SK-N-SH treated with all-trans-retinoic acid at 6 μM for 48 hours (cell line): Measurements from ENCODE around the gene XBP1.

Experiments
- ATAC-seq: fragments of 200-7000 bp; cut with Tn5 transposase; 3 replicates; pipeline ENCODE4 v1.9.1; 2020; ENCODE audit warnings: mild to moderate bottlenecking, moderate library complexity
- ARNTL ChIP-seq: fragments of 450-650 bp; formaldehyde crosslinking; IDR thresholded peaks from 2 replicates; pipeline ENCODE4 v1.5.0; 2020; ENCODE audit warnings: low read depth, mild to moderate bottlenecking, moderate library complexity, borderline replicate concordance
- BACH2 ChIP-seq: fragments of 250-450 bp; sonication (Bioruptor Pico); IDR thresholded peaks from 2 replicates; pipeline ENCODE4 v1.9.0; 2021; ENCODE audit warnings: mild to moderate bottlenecking, borderline replicate concordance
- ESRRG ChIP-seq: fragments of 250-450 bp; sonication (Bioruptor Pico); IDR thresholded peaks from 2 replicates; pipeline ENCODE4 v1.6.1; 2021; ENCODE audit warnings: mild to moderate bottlenecking
- GLIS3 ChIP-seq: fragments of 250-450 bp; sonication (Bioruptor Pico); IDR thresholded peaks from 2 replicates; pipeline ENCODE4 v1.5.0; 2020; ENCODE audit warnings: mild to moderate bottlenecking, moderate library complexity
- ISL1 ChIP-seq: fragments of 250-450 bp; sonication (Bioruptor Pico); IDR thresholded peaks from 2 replicates; pipeline ENCODE4 v2.1.2; 2022; ENCODE audit warnings: mild to moderate bottlenecking, moderate library complexity
- OSR1 ChIP-seq: fragments of 250-450 bp; sonication (Bioruptor Pico); IDR thresholded peaks from 2 replicates; pipeline ENCODE4 v1.8.0; 2022; ENCODE audit warnings: moderate library complexity, mild to moderate bottlenecking, inconsistent platforms
- SNAI2 ChIP-seq: fragments of 250-450 bp; sonication (Bioruptor Pico); IDR thresholded peaks from 2 replicates; pipeline ENCODE4 v1.5.0; 2020; ENCODE audit warnings: mild to moderate bottlenecking, moderate library complexity
- TCF4 ChIP-seq: fragments of 250-450 bp; sonication (Bioruptor Pico); IDR thresholded peaks from 2 replicates; pipeline ENCODE4 v1.8.0; 2021; ENCODE audit warnings: mild to moderate bottlenecking, moderate library complexity, borderline replicate concordance
- TOX ChIP-seq: fragments of 250-450 bp; sonication (Bioruptor Pico); IDR thresholded peaks from 2 replicates; pipeline ENCODE4 v1.8.0; 2021; ENCODE audit warnings: mild to moderate bottlenecking, moderate library complexity, borderline replicate concordance
- ZC3H10 ChIP-seq: fragments of 250-450 bp; sonication (Bioruptor Pico); IDR thresholded peaks from 2 replicates; pipeline ENCODE4 v1.5.1; 2021; ENCODE audit warnings: mild to moderate bottlenecking, moderate library complexity
- ZFP3 ChIP-seq: fragments of 250-450 bp; sonication (Bioruptor Pico); IDR thresholded peaks from 2 replicates; pipeline ENCODE4 v1.5.0; 2020; ENCODE audit warnings: mild to moderate bottlenecking, moderate library complexity
- ZFP30 ChIP-seq: fragments of 450-650 bp; formaldehyde crosslinking; IDR thresholded peaks from 2 replicates; pipeline ENCODE4 v1.5.0; 2022; ENCODE audit warnings: mild to moderate bottlenecking, moderate library complexity
- ZNF565 ChIP-seq: fragments of 450-650 bp; formaldehyde crosslinking; conservative IDR thresholded peaks from 2 replicates; pipeline ENCODE4 v1.5.0; 2020; ENCODE audit warnings: low read depth, mild to moderate bottlenecking, moderate library complexity
- ZNF70 ChIP-seq: fragments of 450-650 bp; formaldehyde crosslinking; IDR thresholded peaks from 2 replicates; pipeline ENCODE4 v1.5.0; 2020; ENCODE audit warnings: mild to moderate bottlenecking, moderate library complexity
- TF ChIP-seq, protein P1 (sequence below): fragments of 250-450 bp; sonication (Bioruptor Pico); IDR thresholded peaks from 2 replicates; pipeline ENCODE4 v1.8.0; 2020; ENCODE audit warnings: mild to moderate bottlenecking, moderate library complexity, borderline replicate concordance
- TF ChIP-seq, protein P2 (sequence below): fragments of 250-450 bp; sonication (Bioruptor Pico); IDR thresholded peaks from 2 replicates; pipeline ENCODE4 v1.8.0; 2021; ENCODE audit warnings: low read depth, mild to moderate bottlenecking, moderate library complexity, borderline replicate concordance
- TF ChIP-seq, protein P3 (sequence below): fragments of 250-450 bp; sonication (Bioruptor Pico); IDR thresholded peaks from 2 replicates; pipeline ENCODE4 v1.5.0; 2020; ENCODE audit warnings: mild to moderate bottlenecking, moderate library complexity
- TF ChIP-seq, protein P4 (sequence below): fragments of 250-450 bp; sonication (Bioruptor Pico); IDR thresholded peaks from 2 replicates; pipeline ENCODE4 v1.5.1; 2020; ENCODE audit warnings: low read depth, mild to moderate bottlenecking, moderate library complexity

XBP1 gene

DNA sequence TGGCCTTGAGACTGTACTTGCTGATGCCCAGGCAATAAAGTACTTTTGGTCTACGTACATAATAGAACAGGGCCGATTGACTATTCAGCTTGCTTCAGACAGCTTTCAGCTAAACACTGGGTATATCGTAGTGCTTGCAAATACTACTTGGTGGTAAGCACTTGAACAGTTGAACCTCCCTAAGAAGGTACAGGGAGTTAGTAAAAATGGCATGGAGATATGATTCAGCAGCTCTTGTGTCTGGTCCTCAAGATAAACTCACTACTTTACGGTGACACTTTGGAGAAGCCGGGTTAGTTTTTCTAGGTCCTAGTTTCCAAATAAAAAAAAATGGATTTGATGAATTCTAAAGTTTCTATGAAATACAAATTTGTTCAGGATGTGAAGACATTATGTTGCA, 20.5 kb downstream of the XBP1 start:
- TF ChIP-seq BACH2 (CRISPR knock-in tag) (no peak), ARNTL (CRISPR knock-in tag) (no peak), ZNF70 (CRISPR knock-in tag) (no peak), ESRRG (CRISPR knock-in tag) (no peak), OSR1 (CRISPR knock-in tag) (no peak), ZFP30 (no peak)
- TF ChIP-seq, protein P1, sequence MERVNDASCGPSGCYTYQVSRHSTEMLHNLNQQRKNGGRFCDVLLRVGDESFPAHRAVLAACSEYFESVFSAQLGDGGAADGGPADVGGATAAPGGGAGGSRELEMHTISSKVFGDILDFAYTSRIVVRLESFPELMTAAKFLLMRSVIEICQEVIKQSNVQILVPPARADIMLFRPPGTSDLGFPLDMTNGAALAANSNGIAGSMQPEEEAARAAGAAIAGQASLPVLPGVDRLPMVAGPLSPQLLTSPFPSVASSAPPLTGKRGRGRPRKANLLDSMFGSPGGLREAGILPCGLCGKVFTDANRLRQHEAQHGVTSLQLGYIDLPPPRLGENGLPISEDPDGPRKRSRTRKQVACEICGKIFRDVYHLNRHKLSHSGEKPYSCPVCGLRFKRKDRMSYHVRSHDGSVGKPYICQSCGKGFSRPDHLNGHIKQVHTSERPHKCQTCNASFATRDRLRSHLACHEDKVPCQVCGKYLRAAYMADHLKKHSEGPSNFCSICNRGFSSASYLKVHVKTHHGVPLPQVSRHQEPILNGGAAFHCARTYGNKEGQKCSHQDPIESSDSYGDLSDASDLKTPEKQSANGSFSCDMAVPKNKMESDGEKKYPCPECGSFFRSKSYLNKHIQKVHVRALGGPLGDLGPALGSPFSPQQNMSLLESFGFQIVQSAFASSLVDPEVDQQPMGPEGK (CRISPR knock-in tag), result no peak
- TF ChIP-seq, protein P2, sequence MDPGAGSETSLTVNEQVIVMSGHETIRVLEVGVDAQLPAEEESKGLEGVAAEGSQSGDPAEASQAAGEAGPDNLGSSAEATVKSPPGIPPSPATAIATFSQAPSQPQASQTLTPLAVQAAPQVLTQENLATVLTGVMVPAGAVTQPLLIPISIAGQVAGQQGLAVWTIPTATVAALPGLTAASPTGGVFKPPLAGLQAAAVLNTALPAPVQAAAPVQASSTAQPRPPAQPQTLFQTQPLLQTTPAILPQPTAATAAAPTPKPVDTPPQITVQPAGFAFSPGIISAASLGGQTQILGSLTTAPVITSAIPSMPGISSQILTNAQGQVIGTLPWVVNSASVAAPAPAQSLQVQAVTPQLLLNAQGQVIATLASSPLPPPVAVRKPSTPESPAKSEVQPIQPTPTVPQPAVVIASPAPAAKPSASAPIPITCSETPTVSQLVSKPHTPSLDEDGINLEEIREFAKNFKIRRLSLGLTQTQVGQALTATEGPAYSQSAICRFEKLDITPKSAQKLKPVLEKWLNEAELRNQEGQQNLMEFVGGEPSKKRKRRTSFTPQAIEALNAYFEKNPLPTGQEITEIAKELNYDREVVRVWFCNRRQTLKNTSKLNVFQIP (CRISPR knock-in tag), result no peak
- no peak for ATAC-seq

DNA sequence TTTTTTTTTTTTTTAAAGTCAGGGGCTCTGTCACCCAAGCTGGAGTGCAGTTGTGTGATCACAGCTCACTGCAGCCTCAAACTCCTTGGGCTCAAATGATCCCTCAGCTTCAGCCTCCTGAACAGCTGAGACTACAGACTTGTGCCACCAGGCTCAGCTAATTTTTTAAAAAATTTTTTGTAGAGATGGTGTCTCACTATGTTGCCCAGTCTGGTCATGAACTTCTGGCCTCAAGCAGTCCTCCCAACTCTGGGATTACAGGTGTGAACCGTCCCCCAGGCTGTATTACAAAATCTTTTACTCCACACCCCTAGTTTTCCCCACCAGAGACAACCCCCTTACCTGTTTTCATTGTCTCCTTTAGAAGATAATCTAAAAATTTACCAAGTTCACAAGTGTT, 26.0 kb downstream of the XBP1 start:
- no peak for ATAC-seq
- TF ChIP-seq ISL1 (CRISPR knock-in tag) (no peak), TCF4 (CRISPR knock-in tag) (no peak), ZFP30 (no peak), SNAI2 (CRISPR knock-in tag) (no peak)
- TF ChIP-seq, protein P3, sequence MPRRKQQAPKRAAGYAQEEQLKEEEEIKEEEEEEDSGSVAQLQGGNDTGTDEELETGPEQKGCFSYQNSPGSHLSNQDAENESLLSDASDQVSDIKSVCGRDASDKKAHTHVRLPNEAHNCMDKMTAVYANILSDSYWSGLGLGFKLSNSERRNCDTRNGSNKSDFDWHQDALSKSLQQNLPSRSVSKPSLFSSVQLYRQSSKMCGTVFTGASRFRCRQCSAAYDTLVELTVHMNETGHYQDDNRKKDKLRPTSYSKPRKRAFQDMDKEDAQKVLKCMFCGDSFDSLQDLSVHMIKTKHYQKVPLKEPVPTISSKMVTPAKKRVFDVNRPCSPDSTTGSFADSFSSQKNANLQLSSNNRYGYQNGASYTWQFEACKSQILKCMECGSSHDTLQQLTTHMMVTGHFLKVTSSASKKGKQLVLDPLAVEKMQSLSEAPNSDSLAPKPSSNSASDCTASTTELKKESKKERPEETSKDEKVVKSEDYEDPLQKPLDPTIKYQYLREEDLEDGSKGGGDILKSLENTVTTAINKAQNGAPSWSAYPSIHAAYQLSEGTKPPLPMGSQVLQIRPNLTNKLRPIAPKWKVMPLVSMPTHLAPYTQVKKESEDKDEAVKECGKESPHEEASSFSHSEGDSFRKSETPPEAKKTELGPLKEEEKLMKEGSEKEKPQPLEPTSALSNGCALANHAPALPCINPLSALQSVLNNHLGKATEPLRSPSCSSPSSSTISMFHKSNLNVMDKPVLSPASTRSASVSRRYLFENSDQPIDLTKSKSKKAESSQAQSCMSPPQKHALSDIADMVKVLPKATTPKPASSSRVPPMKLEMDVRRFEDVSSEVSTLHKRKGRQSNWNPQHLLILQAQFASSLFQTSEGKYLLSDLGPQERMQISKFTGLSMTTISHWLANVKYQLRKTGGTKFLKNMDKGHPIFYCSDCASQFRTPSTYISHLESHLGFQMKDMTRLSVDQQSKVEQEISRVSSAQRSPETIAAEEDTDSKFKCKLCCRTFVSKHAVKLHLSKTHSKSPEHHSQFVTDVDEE, result no peak
- TF ChIP-seq, protein P4, sequence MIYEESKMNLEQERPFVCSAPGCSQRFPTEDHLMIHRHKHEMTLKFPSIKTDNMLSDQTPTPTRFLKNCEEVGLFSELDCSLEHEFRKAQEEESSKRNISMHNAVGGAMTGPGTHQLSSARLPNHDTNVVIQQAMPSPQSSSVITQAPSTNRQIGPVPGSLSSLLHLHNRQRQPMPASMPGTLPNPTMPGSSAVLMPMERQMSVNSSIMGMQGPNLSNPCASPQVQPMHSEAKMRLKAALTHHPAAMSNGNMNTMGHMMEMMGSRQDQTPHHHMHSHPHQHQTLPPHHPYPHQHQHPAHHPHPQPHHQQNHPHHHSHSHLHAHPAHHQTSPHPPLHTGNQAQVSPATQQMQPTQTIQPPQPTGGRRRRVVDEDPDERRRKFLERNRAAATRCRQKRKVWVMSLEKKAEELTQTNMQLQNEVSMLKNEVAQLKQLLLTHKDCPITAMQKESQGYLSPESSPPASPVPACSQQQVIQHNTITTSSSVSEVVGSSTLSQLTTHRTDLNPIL (CRISPR knock-in tag), result no peak

DNA sequence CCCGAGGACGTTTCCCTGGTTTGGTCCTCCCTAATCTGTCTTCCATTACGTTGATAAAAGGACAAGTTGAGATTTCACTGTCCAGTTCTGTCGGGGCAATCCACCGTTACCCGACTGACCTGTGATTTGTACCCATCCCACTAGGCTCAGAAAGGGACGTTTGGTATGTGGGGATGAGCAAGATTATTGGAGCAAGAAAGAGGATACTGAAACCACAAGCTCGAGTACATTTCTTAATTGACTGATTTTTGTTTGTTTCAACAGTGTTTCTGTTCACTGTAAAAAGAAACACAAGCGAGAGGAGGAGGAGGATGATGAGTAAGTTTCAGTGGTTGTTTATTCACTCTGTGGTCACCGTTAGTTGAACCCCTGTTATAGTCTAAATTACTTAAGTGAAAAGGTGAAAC, 26.9 kb downstream of the XBP1 start:
- ATAC-seq, result no peak; the same call in 2 of the 3 replicates
- TF ChIP-seq TOX (no peak), ZFP3 (CRISPR knock-in tag) (no peak), ZC3H10 (CRISPR knock-in tag) (no peak)
- TF ChIP-seq, protein P4 (CRISPR knock-in tag), result no peak

DNA sequence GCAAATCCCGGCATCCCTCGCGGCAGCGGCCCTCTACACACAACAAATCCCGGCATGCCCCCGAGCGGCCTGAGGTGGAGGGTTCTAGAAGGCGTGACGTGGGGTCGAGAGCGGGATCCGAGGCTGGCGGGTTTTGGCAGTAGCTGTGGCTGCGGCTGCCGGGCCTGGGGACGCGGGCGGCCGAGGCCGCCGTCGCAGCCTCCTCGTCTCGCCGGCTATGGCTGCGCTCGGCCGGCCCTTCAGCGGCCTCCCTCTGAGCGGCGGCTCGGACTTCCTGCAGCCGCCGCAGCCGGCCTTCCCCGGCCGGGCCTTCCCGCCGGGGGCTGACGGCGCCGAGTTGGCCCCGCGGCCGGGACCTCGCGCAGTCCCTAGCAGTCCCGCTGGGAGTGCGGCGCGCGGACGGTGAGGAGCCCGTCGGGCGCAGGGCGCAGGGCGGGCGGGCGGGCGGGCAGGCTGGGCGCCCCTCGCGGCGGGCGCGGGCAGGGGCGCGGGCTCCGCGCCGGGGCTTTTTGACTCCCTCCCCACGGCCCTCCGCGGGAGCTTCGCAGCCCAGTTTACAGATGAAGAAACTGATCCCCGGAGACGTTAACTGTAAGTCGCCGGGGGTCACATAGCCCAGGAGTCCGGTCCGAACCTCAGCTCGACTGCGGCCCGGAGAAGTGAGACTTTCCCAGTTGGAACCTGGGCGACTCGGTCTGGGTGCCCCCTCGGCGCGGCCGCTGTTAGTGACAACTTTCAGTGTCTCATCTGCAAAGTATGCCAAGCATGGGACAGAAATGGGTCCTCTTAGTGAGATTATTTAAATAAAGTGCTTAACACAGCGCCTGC, 27.5 kb downstream of the XBP1 start, which contains the start of gene CCDC117:
TSS of gene CCDC117 (plus strand) at position 63 of the 828 bp plus-strand sequence. CDS start at position 218, 155 bp downstream.
- ATAC-seq, result peak; percentile 96
- TF ChIP-seq, protein P2 (CRISPR knock-in tag), result no peak
- TF ChIP-seq ESRRG (CRISPR knock-in tag), result no peak
- TF ChIP-seq SNAI2 (CRISPR knock-in tag), result no peak
- TF ChIP-seq ZC3H10 (CRISPR knock-in tag), result no peak
- TF ChIP-seq ZFP30, result no peak
- TF ChIP-seq ZFP3 (CRISPR knock-in tag), result peak; percentile 88
- TF ChIP-seq, protein P3, result no peak
- TF ChIP-seq ISL1 (CRISPR knock-in tag), result 0 out of 2 replicates have a peak, but pooled peaks have one; percentile 19
- TF ChIP-seq ZNF565 (CRISPR knock-in tag), result no peak
- TF ChIP-seq, protein P4 (CRISPR knock-in tag), result no peak
- no peak for TF ChIP-seq TOX
- TF ChIP-seq BACH2 (CRISPR knock-in tag), result no peak
- no peak for TF ChIP-seq ZNF70 (CRISPR knock-in tag)
- no peak for TF ChIP-seq GLIS3 (CRISPR knock-in tag)
